Endometrial microvascular endothelial cells (primary cell): Measurements from ENCODE around the gene TRAPPC12. TPM values are rescaled to one million over a fixed set of nuclear protein-coding genes. Genes with fewer than 3 reads are reported as not detected.

Experiments
- in situ Hi-C: cut with HindIII; loops from 2 replicates; pipeline ENCODE4 v1.10.0; 2017; ENCODE audit warnings: low sequenced_read_pairs, low pct_unique_long_range_greater_than_20kb; ENCODE audit errors: inconsistent ontology term
- total RNA-seq: library from RNA; depleted of rRNA; stranded (reverse); fragments of >200 nt; gene quantifications from one replicate; pipeline ENCODE4 v1.2.3, GENCODE V29; 2015; ENCODE audit errors: inconsistent ontology term

TRAPPC12 gene
- total RNA-seq, 1 donor from 2014 or later = 66.1 TPM

- in situ Hi-C loops = no loop called here
Measured at GRCh38 chr2:3475771-3476170, 96.3 kb downstream of the TRAPPC12 start.

GRCh38 chr2:3476321-3476984, 97.0 kb downstream of the TRAPPC12 start:
- in situ Hi-C loops = no loop called here

- in situ Hi-C loops = no loop called here
Measured at GRCh38 chr2:3476985-3477327, 97.5 kb downstream of the TRAPPC12 start.

- in situ Hi-C loops = no loop called here
Measured at GRCh38 chr2:3478846-3479385, 99.4 kb downstream of the TRAPPC12 start.

- in situ Hi-C loops = no loop called here
Measured at GRCh38 chr2:3479430-3480320, 100.2 kb downstream of the TRAPPC12 start.

- in situ Hi-C loops = no loop called here
Measured at GRCh38 chr2:3480352-3481010, 101.0 kb downstream of the TRAPPC12 start.

- in situ Hi-C loops = no loop called here
Measured at GRCh38 chr2:3481011-3481400, 101.5 kb downstream of the TRAPPC12 start.

- in situ Hi-C loops = no loop called here
Measured at GRCh38 chr2:3481736-3482362, 102.4 kb downstream of the TRAPPC12 start.

GRCh38 chr2:3482363-3482821, 102.9 kb downstream of the TRAPPC12 start:
- in situ Hi-C loops = no loop called here

GRCh38 chr2:3483227-3483985, 103.9 kb downstream of the TRAPPC12 start:
- in situ Hi-C loops = no loop called here

GRCh38 chr2:3483986-3484960, 104.8 kb downstream of the TRAPPC12 start:
- in situ Hi-C loops = no loop called here

- in situ Hi-C loops = no loop called here
Measured at GRCh38 chr2:3485166-3485565, 105.7 kb downstream of the TRAPPC12 start.

GRCh38 chr2:3486047-3487027, 106.8 kb downstream of the TRAPPC12 start:
- in situ Hi-C loops = no loop called here

- in situ Hi-C loops = no loop called here
Measured at GRCh38 chr2:3487028-3487425, 107.5 kb downstream of the TRAPPC12 start.

GRCh38 chr2:3487432-3487831, 107.9 kb downstream of the TRAPPC12 start:
- in situ Hi-C loops = no loop called here

GRCh38 chr2:3488061-3488531, 108.6 kb downstream of the TRAPPC12 start:
- in situ Hi-C loops = no loop called here
